A673 (cell line): ENCODE results near the gene MGMT.

Experiments used
- CTCF ChIP-seq: fragments of 300-800, 200-600 bp; sonication (generic); conservative IDR thresholded peaks from 2 replicates; pipeline ENCODE4 v1.5.1; 2017; ENCODE audit warnings: low read depth, mild to moderate bottlenecking, antibody characterized with exemption, low read length, moderate library complexity, mixed read lengths
- EZH2 ChIP-seq: fragments of 200-600 bp; sonication (generic); IDR thresholded peaks from 2 replicates; pipeline ENCODE4 v1.6.1; 2017; ENCODE audit warnings: borderline replicate concordance, low read depth, mild to moderate bottlenecking, mixed read lengths, antibody characterized with exemption, low read length; ENCODE audit not compliant: poor library complexity, severe bottlenecking

GRCh38 chr10:129521161-129522025 lies 54.4 kb downstream of the MGMT start:
- no peak for TF ChIP-seq CTCF
- no peak for TF ChIP-seq EZH2
